Upper lobe of left lung (tissue), 6 donors: ENCODE results near the gene NBEAL2. TPM values are rescaled to one million over a fixed set of nuclear protein-coding genes. Genes with fewer than 3 reads are reported as not detected.

ENCODE experiments used
- ATAC-seq, 2 donors: fragments of 200-7000 bp; cut with Tn5 transposase; one replicate each; pipeline ENCODE4 v1.9.1; 2022; ENCODE audit warnings: mild to moderate bottlenecking in 2 of 2, moderate library complexity in 2 of 2; ENCODE audit not compliant: low FRiP score in 2 of 2
- DNase-seq, 2 donors: peaks; one replicate each; pipeline ENCODE4 v3.0.0-alpha.2; 2019 to 2020
- H3K27ac ChIP-seq, 4 donors: fragments of 200-600 bp; sonication (generic); one replicate each; pipeline ENCODE4 v1.5.1; 2016 to 2019
- H3K27me3 ChIP-seq, 4 donors: fragments of 200-600 bp; sonication (generic); one replicate each; pipeline ENCODE4 v1.5.1; 2017 to 2019
- H3K36me3 ChIP-seq, 4 donors: fragments of 200-600 bp; sonication (generic); one replicate each; pipeline ENCODE4 v1.5.1; 2016 to 2019
- H3K4me1 ChIP-seq, 4 donors: fragments of 200-600 bp; sonication (generic); one replicate each; pipeline ENCODE4 v1.5.1; 2018 to 2019
- H3K4me3 ChIP-seq, 4 donors: fragments of 200-600 bp; sonication (generic); one replicate each; pipeline ENCODE4 v1.5.1; 2017 to 2019; ENCODE audit warnings: mild to moderate bottlenecking in 2 of 4, moderate library complexity in 1 of 4
- H3K9me3 ChIP-seq, 4 donors: fragments of 200-600 bp; sonication (generic); one replicate each; pipeline ENCODE4 v1.5.1; 2018 to 2019
- CTCF ChIP-seq, 6 experiments: fragments of 450-650 bp in 4 of 6; fragments of 200-600 bp in 2 of 6; sonication (generic) in 2 of 6; IDR thresholded peaks; one replicate each; pipeline ENCODE4 v1.5.1; 2016 to 2019; ENCODE audit warnings: antibody characterized with exemption in 6 of 6
- EP300 ChIP-seq, 4 donors: sonication (generic); formaldehyde crosslinking; IDR thresholded peaks; one replicate each; pipeline ENCODE4 v1.5.1; 2017; ENCODE audit warnings: antibody characterized with exemption in 4 of 4, control low read depth in 2 of 4
- POLR2A ChIP-seq, 4 donors: fragments of 450-650 bp; IDR thresholded peaks; one replicate each; pipeline ENCODE4 v1.5.1; 2016 to 2017; ENCODE audit warnings: antibody characterized with exemption in 4 of 4, mild to moderate bottlenecking in 2 of 4
- POLR2AphosphoS5 ChIP-seq, 2 donors: sonication (generic); formaldehyde crosslinking; IDR thresholded peaks; one replicate each; pipeline ENCODE4 v1.5.1; 2017; ENCODE audit warnings: antibody characterized with exemption in 2 of 2
- WGBS, 2 donors: methylation state at CpG; one replicate each; pipeline ENCODE4 v1.1.5; 2017 to 2018; 5-methylcytosine and 5-hydroxymethylcytosine counted together
- total RNA-seq, 6 donors: library from RNA; depleted of rRNA in 4 of 6; stranded (reverse); fragments of >200 nt in 4 of 6; gene quantifications; one replicate each; pipeline versions ENCODE4 v1.1.0 to v1.2.1, GENCODE V29; 2016 to 2021
- donor health status: DM: no; HTN: no; CAD: no; lungs with moderate emphysema.
- donor health status: DM: no; HTN: yes; CAD: no; lungs with severe emphysema.

The NBEAL2 gene
- total RNA-seq, 6 donors from 2014 or later, result 94.7 to 436 (median 163) TPM

DNA sequence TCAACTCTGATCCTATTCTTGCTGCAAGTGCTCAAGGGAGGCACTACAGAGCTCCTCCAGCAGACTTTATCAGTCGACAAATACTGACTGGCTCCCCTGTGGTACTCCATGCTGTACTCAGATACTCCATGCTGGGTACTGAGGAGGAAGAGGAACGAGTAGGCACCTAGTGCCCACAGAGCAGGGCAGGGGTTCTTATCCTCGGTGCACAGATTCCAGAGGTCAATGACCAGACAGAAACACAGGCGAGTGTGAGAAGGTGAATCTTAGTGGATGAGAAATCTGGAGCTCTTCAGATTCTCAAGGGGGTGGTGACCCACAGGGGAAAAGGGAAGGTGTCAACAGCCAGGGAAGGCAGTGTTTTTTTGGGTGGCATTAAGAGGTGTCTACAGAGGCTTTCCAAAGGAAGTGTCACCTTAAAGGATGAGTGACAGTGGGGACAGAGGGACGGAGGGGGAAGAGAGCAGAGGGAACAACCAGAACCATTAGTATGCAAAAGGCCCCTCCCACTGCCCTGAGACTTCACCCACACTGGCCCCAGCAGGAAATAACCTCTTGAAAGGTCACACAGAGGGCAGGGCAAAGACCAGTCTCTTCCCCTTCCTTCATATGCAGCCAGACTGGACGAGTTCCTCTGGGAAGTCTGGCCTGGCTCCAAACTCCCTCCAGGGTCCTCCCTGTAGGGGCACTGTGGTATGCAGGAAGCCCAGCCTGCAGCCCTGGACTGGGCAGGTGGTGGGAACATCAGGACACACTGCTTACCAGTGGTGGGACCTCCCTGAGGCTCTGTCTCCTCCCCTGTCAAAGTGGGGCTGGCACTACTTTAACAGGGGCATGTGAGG is 30.4 kb upstream of the NBEAL2 start:
- Histone ChIP-seq H3K27me3 (no peaks in the 10 kb centered on the region), H3K36me3 (no peaks in the 10 kb centered on the region), H3K9me3 (no peaks in the 10 kb centered on the region), H3K4me3 (no peak overlapping the region), H3K4me1 (peaks cover 84 to 87% (median 85%) of the 10 kb centered on the region in 4 donors), H3K27ac (peak overlapping the region; percentile 71 to 89 (median 83))
- TF ChIP-seq POLR2A (IDR thresholded peaks at IDR 0.05) (no peak), CTCF (IDR thresholded peaks at IDR 0.05) (no peak), EP300 (IDR thresholded peaks at IDR 0.05) (no peak), POLR2AphosphoS5 (IDR thresholded peaks at IDR 0.05) (peak in 1 of 2 donors; percentile 30)
- 17 to 36% methylated on average over 5 to 6 of the region's 6 CpGs for WGBS, 2 donors
- ATAC-seq (peak; percentile 65 to 73), DNase-seq (peak in 1 of 2 donors; percentile 82)

DNA sequence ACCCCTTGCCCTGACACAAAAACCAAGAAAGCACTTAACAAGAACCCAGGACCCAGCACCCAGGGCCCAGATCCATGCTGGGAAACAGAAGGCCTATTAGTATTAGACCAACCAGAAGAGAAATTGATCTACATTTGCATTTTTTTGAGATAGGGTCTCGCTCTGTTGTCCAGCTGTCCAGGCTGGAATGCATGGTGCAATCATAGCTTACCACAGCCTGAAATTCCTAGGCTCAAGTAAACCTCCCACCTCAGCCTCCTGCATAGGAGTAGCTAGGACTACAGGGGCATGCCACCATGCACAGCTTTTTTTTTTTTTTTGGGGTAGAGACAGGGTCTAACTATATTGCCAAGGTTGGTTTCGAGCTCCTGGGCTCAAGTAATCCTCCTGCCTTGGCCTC is 29.3 kb upstream of the NBEAL2 start:
- Histone ChIP-seq H3K36me3 (no peaks in the 10 kb centered on the region), H3K4me1 (peaks cover 83 to 89% (median 86%) of the 10 kb centered on the region in 4 donors), H3K27ac (peak overlapping the region in 2 of 4 donors; percentile 79 to 89), H3K4me3 (no peak overlapping the region), H3K9me3 (no peaks in the 10 kb centered on the region), H3K27me3 (no peaks in the 10 kb centered on the region)
- ATAC-seq (no peak), DNase-seq (no peak)
- TF ChIP-seq POLR2AphosphoS5 (IDR thresholded peaks at IDR 0.05) (no peak), POLR2A (IDR thresholded peaks at IDR 0.05) (no peak), CTCF (IDR thresholded peaks at IDR 0.05) (no peak), EP300 (IDR thresholded peaks at IDR 0.05) (no peak)
- WGBS, 2 donors, result 96 to 97% methylated on average over 2 of the region's 2 CpGs

DNA sequence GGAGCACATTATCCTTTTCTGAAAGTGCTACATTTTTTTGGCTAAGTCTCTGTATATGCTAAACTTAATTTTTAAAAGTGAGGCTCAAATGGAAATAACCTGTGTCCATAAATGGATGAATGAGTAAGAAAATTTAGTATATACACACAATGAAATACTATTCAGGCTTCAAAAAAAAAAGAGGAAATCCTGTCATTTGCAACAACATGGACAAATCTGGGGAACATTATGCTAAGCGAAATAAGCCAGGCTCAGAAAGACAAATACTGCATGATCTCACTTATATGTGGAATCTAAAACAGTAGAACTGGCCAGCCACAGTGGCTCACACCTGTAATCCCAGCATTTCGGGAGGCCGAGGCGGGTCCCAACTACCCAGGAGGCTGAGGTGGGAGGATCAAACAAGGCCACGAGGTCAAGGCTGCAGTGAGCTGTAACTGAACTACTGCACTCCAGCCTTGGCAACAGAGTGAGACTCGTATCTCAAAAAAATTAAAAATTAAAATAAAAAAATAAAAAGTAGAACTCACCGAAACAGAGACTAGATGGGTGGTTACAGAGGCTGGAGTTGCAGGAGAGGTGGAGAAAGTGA is 28.7 kb upstream of the NBEAL2 start:
- WGBS, 2 donors, result 77 to 82% methylated on average over 7 of the region's 7 CpGs
- H3K27me3 ChIP-seq, result no peaks in the 10 kb centered on the region
- no peak for DNase-seq
- no peak overlapping the region for H3K4me3 ChIP-seq
- no peaks in the 10 kb centered on the region for H3K36me3 ChIP-seq
- H3K9me3 ChIP-seq, result no peaks in the 10 kb centered on the region
- H3K27ac ChIP-seq, result peak overlapping the region in 2 of 4 donors; percentile 79 to 89
- peaks cover 84 to 94% (median 88%) of the 10 kb centered on the region in 4 donors for H3K4me1 ChIP-seq
- no peak for ATAC-seq
- no peak for TF ChIP-seq POLR2AphosphoS5 (IDR thresholded peaks at IDR 0.05)
- TF ChIP-seq CTCF (IDR thresholded peaks at IDR 0.05), result no peak
- no peak for TF ChIP-seq POLR2A (IDR thresholded peaks at IDR 0.05)
- TF ChIP-seq EP300 (IDR thresholded peaks at IDR 0.05), result no peak

DNA sequence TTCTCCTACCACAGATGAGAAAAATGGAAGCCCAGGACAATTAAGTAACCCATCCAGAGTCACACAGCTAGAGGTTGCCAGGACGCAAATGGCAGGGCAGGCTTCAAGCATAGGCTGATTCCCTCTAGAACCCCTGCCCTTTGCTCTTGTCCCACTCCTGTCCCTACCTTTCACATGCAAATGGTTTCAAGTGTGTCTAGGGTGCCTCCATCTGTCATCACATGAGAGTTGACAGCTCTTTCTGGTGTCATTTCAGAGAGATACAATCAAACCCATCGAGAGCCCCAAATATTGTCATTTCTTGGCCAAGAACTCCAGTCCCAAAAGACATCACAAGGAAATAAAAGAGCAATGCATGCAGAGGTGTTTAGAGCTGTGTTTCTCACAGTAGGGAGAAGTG is 26.7 kb upstream of the NBEAL2 start:
- DNase-seq (no peak), ATAC-seq (no peak)
- H3K4me1 ChIP-seq, result peaks cover 84 to 89% (median 88%) of the 10 kb centered on the region in 4 donors
- H3K36me3 ChIP-seq, result no peaks in the 10 kb centered on the region
- WGBS, 2 donors, result 80 to 93% methylated on average over 2 of the region's 2 CpGs
- H3K9me3 ChIP-seq, result no peaks in the 10 kb centered on the region
- peak overlapping the region in 1 of 4 donors; percentile 48 for H3K27ac ChIP-seq
- TF ChIP-seq POLR2A (IDR thresholded peaks at IDR 0.05) (no peak), CTCF (IDR thresholded peaks at IDR 0.05) (no peak), EP300 (IDR thresholded peaks at IDR 0.05) (no peak), POLR2AphosphoS5 (IDR thresholded peaks at IDR 0.05) (no peak)
- no peak overlapping the region for H3K4me3 ChIP-seq
- no peaks in the 10 kb centered on the region for H3K27me3 ChIP-seq
